Hepatocyte (in vitro differentiated cells): ENCODE measurements around the gene PPID.

ENCODE experiments used
- EZH2 ChIP-seq: fragments of 200-600 bp; sonication (generic); IDR thresholded peaks from 2 replicates; pipeline ENCODE4 v1.6.1; 2016; ENCODE audit warnings: antibody characterized with exemption, mild to moderate bottlenecking, borderline replicate concordance
- EZH2phosphoT487 ChIP-seq: fragments of 200-600 bp; sonication (generic); IDR thresholded peaks from one replicate; pipeline ENCODE4 v1.6.1; 2018; ENCODE audit warnings: antibody characterized with exemption, mild to moderate bottlenecking, low read depth, moderate library complexity; ENCODE audit not compliant: unreplicated experiment, severe bottlenecking
- TF ChIP-seq, protein P1 (sequence below): fragments of 200-600 bp; sonication (generic); IDR thresholded peaks from 2 replicates; pipeline ENCODE4 v1.5.1; 2016; ENCODE audit warnings: antibody characterized with exemption, mild to moderate bottlenecking; ENCODE audit not compliant: poor library complexity

- TF ChIP-seq, protein P1, sequence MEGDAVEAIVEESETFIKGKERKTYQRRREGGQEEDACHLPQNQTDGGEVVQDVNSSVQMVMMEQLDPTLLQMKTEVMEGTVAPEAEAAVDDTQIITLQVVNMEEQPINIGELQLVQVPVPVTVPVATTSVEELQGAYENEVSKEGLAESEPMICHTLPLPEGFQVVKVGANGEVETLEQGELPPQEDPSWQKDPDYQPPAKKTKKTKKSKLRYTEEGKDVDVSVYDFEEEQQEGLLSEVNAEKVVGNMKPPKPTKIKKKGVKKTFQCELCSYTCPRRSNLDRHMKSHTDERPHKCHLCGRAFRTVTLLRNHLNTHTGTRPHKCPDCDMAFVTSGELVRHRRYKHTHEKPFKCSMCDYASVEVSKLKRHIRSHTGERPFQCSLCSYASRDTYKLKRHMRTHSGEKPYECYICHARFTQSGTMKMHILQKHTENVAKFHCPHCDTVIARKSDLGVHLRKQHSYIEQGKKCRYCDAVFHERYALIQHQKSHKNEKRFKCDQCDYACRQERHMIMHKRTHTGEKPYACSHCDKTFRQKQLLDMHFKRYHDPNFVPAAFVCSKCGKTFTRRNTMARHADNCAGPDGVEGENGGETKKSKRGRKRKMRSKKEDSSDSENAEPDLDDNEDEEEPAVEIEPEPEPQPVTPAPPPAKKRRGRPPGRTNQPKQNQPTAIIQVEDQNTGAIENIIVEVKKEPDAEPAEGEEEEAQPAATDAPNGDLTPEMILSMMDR: no peak
- TF ChIP-seq EZH2phosphoT487: no peak
- no peak for TF ChIP-seq EZH2
Observed at GRCh38 chr4:158664806-158665205, 58.4 kb downstream of the PPID start.
